GM21619 (cell line): Measurements from ENCODE around the gene COL11A1.
"Not testable (repeated sequence)": the region's sequence is repeated elsewhere in the genome, so short reads cannot be mapped to it uniquely, and the experiment has no call there.

ENCODE experiments used
- ATAC-seq: cut with Tn5 transposase; IDR thresholded peaks from one replicate; pipeline ENCODE4 v1.9.1; 2021; ENCODE audit not compliant: unreplicated experiment

COL11A1 gene

DNA sequence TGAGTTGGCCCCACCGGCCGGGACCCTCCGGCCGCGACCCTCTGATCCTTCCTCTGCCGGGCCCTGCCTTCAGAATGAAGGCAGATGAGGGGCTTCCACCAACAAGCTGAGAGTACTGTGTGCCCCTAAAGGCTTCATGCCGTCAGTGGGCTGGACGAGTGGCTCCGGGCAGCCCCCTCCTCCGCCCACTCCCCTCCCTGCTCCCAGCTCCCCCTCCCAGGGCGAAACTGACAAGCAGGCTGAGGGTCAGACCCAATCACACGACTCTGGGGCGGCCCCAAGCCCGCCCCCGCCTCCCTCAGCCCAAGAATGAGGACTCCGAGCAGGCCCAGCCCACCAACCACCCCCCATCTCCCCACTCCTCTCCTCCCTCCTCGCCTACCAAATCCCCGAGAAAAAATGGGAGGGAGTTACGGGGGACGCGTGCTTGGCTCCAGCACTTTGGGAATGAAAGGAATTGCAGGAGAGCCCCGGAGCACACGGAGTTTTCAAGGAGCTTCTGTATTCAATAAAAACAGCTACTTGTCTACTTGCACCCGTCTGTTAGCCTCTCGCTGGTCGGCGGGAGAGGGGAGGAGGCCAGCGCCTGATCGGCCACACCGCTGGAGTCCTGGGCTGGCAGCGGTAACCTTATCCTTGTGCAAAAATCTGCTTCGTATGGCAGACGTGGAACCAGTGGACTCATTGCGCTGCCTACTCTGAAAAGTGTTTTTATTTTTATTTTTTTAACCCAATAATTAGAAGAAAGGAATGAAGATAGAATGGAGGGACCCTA lies at the start of gene COL11A1:
TSS of gene COL11A1 (minus strand) at position 147 of the 775 bp plus-strand sequence. CDS start 344 bp downstream, outside the sequence.
- no peak for ATAC-seq

DNA sequence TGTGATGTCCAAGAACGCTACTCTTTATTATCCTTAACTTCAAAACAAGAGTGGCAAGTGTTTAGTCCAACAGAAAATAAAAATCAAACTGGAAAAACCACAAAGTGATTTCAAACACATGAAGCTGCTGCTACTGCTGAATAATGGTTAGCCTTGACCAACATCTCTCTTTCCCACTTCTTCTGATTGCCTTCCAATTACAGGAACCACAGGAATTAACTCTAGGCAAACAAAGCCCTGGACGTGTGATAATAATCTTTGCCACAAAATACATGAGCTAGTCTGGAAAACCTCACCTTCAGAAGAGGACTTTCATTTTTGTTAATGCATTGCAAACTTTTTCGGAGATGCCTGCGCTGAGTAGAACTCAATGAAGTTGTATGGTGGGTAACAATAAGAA lies 48.6 kb upstream of the COL11A1 start:
- no peak for ATAC-seq

DNA sequence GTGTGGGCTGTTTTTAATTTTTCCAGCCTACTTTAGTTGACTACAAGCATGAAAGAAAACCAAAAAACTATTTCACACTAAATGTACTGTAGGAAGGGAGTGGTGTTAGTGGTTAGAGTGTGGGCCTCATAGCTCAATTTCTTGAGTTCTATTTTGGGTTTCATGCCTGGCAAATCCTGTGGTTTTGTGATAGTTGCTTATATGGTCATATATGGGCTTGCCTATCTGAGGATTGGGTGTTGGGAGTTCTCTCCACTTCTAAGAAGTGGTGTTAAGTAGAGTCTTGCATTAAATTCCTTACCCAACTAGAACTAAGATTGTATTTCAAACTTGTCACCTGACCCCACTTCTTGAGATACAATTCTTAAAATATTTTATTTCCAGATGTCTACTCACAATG lies 37.8 kb upstream of the COL11A1 start:
- ATAC-seq: no peak

DNA sequence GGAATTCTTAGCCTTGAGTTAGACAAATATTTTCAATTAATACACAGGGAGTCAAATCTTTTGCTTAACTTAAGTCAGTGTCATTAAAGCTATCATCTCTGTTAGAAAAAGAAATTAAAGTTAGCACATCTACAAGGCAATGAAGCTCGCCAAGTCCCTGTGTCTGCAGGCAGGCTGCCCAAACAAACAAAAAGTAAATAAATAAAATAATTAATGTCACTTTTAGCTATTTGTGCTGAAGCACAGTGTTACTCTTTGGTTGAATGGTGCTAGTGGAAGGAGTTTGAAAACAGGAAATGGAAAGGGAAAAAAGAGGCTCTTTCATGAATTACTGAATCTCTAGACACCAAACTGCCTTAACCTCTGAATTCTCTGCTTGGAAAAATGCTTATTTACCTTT lies 37.1 kb upstream of the COL11A1 start:
- ATAC-seq: no peak

DNA sequence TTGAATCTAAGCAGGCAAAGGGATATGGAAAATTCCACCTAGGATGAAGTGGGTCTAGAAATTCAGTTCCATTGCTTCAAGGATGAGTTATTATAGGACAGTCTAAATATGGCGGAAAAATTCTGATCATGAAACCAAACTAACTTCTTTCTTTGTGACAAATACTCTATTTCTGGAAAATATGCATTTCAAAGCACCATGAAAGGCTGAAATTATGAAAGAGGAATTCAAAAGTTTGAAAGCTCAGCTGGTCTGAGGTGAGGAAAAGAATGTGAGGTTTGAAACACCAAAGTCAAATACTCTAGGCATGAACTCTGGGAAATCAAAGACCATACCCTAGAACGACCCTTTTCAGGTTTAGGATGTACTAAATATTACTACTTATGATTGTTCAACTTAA lies 36.4 kb upstream of the COL11A1 start:
- ATAC-seq: no peak

DNA sequence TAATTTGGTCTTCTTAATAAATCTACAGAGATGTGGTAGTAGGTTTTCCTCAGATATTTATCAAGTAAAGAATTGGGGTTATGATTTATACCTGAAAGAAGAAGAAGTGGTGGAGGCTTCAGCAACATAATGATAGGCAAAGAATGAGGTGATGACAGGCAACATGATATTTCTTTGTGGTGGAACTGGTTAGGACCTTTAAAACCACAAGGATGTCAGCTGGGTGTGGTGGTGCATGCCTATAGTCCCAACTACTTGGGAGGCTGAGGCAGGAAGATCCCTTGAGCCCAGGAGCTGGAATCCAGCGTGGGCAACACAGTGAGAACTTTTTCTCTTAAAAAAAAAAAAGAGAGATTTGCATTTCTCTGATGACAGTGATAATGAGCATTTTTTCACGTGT lies 34.1 kb upstream of the COL11A1 start:
- no peak for ATAC-seq

DNA sequence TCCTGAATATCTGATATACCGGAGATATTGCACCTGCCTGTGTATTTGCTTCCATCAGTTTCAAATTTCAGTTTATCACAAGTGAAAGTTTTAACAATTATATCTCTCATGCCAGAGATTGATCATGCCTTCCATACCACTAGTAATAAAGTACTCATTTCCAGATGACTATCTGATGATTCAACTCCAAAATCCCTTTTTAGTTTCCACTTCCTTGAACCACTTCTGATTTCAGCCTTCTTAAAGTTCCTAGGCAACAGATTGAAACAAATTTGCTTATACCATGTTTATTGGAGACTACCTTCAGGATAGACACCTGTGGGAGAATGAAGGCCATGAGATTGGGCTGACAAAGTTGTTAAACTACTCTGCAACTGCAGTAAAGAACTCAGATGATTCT lies 21.5 kb upstream of the COL11A1 start:
- ATAC-seq: no peak

DNA sequence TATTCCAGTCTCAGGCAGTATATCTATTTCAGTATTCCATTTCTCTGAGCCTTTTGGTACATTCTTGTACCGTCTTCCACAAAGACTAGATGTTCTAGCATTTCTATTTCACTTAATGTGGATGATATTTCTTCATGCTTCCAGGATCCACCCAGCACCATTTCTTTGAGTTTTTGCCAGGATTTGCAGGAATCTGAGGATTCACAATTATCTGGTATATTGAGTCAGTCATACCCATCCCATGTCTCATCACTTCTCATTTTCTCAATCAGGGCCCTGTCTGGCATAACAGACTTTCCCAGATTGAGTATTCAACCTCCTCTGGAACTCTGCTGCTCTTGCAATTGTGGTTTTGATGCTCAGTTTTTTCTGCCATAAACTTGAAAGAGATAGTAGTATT lies 20.9 kb upstream of the COL11A1 start:
- no peak for ATAC-seq

DNA sequence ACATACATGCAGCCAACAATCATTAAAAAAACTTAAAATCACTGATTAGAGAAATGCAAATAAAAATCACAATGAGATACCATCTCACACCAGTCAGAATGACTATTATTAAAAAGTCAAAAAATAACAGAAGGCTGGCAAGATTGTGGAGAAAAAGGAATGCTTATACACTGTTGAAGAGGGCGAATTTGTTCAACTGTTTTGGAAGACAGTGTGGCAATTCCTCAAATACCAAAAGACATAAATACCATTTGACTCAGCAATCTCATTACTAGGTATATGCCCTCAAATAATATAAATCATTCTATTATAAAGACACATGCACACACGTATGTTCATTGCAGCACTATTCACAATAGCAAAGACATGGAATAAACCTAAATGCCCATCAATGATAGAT lies 19.9 kb upstream of the COL11A1 start:
- not testable (repeated sequence) for ATAC-seq

DNA sequence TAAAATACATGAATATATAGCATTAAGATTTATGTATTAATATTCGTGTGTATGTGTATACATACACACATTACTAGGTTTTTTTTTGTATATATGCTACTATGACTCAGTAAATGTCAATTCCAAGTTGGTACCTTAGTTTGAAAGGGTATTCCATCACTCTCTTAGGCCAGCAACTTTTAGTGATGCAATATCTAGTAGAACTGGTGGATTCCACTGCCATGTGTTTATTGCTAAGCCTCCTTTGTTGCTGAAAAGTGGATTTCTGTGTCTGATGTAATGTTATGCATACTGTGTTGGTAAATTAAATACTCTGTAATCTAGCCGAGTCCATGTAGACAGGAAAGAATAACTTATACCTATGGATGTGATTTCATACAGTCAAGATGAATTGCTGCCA lies 16.9 kb upstream of the COL11A1 start:
- ATAC-seq: no peak

DNA sequence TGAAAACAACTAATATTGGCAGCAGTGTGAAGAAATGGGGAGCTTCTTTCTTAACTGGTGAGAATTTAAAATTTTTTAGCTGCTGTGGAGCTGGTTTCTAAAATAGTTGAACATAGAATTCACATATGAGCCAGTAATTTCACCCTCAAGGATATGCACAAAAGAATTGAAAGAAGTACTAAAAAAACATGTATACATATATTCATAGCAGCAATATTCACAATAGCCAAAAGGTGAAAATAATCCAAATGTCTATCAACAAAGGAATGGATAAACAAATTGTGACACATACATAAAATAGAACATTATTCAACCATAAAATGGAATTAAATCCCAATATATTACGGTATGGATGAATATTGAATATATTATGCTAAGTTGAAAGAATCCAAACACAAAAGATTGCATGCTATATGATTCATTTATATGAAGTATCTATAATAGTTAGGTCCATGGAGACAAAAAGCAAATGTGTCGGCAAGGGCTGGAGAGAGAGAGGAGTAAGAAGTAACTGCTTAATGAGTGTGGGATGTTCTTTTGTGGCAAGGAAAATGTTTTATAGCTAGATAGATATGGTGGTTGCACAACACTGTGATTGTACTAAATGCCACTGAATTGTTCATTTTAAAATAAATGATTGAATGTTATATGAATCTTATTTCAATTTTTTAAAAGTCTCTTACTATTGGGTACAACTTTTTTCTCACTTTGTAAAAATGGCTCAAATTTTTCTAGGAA lies 14.8 kb upstream of the COL11A1 start:
- ATAC-seq: no peak

DNA sequence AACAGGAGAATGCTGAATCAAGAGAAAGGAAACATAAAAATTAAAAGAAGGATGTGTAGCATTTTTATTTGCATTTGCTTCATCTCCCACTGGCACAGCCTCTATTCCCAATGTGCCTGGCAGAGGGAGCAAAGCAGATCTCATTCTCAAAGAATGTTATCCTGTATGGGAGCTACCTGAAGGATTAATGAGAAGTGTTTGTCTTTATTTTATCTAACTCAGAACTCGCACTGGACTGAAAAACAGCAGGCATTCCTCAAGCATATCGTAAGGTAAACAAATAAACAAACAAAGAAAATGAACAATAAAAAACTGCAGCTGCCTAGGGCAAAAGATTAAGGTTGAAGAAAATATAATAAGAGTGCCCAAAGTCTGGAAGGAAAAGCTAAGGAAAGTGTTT lies 12.7 kb upstream of the COL11A1 start:
- no peak for ATAC-seq

DNA sequence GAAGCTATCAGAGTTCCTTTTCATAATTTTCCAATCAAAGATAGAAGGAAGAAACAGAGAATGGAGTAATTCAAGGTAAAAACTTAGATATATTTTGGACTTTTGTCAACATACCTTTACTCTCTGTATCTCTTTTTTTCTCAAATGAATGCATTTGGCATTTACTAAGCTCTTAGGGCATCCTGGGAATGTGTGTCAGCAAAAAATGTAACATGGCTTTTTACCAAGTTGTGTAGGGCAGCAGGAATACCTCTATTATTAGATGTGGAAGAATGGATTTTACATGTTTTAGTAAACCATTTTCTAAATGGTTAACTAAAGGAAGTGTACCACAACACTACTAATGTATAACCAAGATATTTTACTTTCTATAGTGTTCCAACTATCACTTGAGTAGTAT lies 4.2 kb upstream of the COL11A1 start:
- ATAC-seq: no peak

DNA sequence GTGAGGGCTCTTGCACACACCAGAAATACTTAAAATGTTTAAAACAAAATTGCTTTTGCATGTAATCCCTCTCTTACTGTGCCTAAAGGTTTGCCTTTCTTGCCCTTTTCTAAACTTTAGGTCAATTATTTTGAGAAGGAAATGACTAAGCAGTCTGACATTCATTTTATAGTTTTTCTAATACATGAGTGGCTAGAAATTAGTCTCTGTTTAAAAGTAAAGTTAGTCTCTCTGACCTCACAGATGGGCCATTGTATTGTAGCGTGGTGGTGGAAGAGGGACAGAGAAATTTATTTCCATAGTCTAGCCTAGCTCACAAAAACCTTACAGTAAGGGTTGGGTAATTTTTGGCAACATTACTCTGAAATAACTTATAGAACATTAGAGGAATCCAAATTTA lies 3.6 kb upstream of the COL11A1 start:
- no peak for ATAC-seq

DNA sequence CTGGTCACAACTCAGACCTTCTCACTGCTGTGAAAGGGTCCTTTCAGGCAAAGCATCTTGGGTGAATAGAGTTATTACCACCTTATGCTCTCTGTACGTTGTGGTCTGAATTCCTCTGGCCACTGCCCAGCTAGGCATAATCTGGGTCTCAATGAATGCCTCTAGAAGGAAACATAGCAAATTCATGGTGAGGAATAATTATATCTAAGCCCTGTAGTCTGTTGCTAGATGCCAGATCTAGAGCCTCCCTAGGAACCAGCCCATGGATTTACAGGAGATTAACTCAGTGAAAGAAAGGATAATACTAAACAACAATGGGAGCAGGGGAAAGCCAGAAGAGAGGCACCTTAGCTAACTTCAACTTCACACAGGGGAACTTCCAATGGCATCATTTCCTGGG lies 2.4 kb upstream of the COL11A1 start:
- no peak for ATAC-seq

DNA sequence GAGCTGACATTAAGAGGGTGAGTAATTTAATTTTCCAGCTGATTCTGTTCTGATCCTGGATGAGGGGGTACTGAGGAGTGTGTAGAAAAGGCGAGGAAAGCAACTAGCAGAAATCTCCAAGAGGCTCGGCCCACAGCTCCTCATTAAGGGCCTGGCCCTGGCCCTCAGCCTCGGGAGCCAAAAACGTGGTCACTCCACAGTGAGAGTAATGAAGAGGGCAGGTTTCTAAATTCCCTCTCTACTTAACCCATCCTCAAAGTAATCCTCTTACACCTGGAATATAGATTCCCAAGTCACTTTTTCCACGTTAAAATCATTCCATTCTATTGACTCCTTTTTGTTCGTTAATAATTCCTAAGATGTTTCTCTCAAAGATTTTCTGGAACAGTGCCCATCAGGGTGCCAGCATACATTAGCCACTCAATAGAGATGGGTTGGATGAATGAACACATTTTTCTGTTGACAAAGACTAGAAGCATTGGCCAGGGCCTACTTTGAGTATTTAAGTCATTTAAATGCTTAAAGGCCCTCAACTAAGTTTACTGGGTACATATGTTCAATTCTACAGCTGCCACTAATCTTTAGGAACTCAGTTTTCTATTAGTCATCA lies 1.1 kb upstream of the COL11A1 start:
- no peak for ATAC-seq

DNA sequence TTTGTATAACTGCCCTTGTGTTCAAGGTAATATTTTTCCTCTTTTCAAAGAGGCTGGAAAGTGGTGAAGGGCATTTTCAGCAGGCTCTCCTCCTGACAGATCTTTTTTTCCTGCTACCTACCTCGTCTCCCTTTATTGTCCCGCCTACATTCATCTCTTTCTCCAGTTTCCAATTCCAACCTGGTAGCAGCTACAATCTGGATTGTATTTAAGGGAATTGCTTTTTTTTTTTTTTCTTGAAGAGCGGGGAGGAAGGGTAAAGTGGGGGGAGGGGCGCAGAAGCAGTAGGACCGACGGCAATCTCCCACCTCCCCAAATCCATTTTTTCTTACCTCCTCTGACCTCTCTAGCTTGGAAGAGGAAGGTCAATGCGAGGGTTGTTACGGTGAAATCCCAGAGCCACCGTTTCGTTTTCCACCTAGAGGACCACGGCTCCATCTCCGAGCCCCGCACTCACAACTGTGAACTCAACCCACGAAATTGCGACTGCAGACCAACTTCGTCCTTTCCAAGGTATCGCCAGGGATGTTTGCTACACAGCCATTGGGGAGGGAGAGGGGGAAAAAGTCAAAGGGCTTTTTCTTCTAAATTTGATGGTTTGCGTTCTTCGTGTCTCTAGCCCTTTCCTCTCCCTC lies 464 bp downstream of the COL11A1 start:
- ATAC-seq: no peak

DNA sequence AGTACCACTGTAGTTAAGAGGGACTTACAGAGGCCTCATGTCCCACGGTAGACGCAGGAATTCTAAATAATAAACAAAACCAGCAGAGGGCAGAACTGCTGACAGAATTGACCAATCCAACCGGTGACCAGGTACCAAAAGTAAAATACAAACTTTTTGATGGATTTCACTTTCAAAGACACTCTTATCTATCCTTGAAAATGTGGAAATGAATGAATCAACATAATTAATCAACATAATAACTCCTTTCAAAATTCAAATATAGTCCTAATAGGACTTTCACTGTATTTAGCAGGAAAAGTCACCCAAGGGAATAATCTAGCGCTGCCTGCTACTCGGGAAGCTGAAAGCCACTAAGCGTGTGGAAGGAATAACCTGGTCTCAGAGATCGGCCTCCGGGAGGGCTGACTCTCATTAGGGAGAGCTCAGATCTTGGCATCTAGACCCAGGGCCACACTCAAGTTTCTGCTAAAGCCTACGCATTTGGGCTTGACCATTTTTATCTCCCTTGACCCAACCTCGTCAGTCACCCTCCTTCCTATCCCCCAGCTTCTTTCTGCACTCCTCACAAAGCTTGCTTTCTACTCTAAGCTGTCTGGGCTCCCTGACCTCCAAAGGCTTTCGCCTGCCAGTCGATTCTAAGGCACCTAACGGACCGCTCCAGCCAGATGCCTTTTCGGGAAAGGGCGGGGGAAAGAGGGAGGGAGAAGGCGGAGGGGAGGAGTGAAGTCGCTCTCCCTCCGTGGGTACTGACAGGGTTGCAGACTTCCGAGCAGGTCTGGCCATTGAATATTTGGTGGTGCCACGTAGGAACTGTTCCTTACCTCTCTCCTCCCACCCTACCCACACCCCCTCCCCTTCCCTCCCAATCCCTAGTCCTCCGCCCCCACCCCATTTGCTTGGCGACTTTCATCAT lies 1.6 kb downstream of the COL11A1 start:
- ATAC-seq: peak; percentile 77

DNA sequence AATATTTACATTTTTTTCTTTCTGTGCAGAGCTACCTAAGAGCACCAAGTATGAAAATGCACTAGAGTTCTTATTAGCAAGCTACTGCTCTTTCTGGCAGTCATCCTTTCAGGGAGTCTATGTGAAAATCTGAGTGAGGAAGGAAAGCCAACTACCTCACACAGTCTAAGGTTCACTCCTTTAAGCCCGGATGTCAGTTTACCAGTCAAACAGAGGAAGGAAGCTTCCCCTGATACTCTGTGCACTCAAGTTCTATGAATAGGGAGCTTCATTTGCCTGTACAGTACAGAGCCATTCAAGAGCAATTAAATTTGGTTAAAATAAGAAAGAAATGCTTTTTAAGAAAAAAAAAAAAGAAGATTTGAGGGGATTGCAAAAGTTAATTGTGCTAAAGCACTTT lies 6.9 kb downstream of the COL11A1 start:
- ATAC-seq: no peak

DNA sequence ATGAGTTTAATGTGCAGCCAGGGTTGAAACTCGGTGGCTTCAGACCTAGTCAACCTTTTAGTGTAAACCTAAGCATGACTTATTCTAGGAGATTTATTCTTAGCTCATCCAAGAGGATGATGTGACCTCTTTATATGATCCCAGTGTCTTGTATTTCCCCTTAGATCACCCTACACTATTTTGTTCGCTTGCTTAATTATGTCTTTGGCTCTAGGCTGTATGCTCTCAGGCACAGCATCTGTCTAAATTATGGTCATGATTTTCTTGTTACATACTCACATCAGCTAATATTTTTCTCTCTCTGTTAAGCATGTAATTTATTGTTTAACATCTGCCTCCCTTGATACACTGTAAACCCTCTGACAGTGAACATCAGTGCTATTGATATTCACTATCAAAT lies 19.1 kb downstream of the COL11A1 start:
- ATAC-seq: no peak

DNA sequence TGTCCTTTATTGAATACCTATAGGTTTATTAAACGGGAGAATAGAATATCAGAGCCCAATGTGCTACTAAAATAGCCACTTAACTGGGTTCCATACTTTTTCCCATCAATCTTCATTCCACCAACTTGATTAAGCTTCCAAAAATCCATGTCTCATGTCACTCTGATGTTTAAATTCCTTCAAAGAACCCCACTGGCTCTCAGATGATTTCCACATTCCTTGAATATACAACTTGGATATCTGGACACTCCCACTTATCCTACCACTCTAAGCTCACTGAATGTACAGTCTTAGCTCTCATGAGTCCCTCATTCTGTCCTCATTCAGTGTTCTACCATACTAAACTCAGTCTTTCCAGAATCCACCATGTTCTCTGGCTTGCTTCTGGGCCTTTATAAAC lies 21.1 kb downstream of the COL11A1 start:
- ATAC-seq: no peak
